ENCODE measurements around the gene ZNF804B.

Gene ZNF804B

DNA sequence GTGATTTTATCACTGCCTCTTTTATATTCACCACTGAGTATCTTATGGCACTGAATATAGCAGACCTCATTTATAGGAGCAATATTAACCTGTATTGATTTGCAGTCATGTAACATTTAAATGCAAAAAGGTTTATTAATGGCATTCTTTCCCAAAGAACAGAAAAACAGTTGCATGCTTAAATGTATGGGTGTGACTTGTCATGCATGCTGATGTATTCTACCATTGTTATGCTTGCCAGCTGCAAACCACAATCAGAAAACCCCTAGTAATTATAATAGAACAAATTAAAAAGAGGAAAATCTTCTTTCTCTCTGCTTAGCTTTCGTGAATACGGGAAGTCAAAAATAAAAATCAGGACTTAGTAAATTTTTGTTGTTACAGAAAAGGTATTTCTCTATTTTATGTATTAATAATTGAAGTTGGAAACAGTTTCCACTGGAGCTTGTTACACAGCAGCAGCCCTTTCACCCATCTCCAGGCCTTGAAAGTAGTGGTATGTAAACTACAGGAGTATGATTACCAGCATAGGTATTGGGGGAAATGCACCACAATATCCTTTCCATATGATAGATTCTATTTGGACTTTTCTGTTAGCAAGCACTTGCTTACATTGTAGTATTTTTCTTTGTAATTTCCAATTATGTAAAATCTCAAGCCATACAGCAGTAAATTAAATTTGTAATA lies 183.5 kb downstream of the ZNF804B start:
- DNase-seq, result no peak
- intact Hi-C loops (cut with DNase I), result no loop called here

DNA sequence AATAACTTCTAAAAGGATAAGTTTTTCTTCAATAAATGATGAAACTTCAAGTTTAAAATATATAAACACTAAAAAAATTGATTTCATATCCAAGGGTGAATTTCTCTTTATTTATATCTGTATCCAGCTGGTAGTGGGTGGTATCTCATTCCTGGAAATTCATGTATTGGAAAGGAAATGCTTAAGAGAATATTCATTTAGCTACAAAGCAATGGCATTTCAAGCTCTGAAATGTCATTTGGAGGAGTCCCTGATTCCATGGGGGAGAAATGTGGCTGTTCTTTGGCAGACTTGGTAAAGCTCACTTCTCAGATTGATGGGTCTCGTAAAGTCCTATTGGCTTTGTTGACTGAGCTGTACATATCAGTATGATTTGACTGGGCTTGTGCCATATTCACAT lies 192.3 kb downstream of the ZNF804B start:
- DNase-seq, result no peak
- intact Hi-C loops (cut with DNase I), result no loop called here

DNA sequence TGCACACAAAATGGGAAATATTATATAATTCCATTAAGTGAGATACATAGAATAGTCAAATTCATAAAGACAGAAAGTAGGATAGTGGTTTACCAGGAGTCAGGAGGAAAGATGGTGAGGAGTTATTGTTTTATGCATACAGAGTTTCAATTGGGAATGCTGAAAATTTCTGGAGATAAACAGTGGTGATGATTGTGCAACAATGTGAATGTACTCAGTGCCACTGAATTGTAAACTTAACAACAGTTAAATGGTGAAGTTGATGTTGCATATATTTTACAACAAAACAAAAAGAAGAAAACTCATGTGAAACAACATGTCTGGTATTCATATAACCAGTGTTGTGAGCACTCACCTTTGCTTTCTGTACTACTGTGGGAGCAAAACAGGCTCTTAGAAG lies 204.9 kb downstream of the ZNF804B start:
- intact Hi-C loops (cut with DNase I), result no loop called here
- DNase-seq, result no peak

DNA sequence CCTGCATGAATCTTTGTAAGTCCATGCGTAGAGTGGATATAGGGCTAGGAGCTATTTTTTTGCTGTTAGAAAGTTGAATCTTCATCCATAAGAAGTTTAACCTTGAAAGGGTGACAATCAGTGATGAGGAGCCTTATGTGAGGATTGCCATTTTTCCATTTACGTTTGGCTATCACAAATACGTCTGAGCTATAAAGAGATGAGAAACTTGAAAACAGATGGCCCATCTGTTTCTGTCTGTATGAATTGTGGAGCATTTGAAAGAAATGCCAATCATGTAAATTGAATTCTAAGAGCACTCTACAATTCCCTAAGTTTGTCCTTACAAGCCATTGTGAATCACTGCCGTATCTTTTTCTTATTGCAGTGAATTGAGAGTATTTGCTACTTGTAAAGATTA lies 205.9 kb downstream of the ZNF804B start:
- DNase-seq, result no peak

DNA sequence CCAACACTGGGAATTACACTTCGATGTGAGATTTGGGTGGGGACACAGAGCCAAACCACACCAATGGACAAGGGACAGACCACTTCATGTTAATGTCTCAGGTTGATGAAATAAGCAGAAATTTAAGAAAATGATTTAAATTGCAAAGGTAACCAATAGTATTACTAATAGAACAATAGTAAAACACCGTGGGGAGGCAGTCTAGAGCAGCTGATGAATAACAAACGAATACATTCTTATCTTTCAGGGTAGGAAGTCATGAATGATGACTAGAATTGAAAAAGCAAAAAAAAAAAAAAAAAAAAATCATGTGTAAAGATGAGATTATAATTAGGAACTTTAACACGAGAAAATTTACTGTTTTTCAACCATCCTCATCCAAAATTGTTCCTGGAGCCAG lies 207.9 kb downstream of the ZNF804B start:
- intact Hi-C loops (cut with DNase I), result no loop called here
- DNase-seq, result no peak

More for the DNA sequence above, 205.9 kb downstream of the ZNF804B start:
- intact Hi-C loops (cut with DNase I), result no loop called here

DNA sequence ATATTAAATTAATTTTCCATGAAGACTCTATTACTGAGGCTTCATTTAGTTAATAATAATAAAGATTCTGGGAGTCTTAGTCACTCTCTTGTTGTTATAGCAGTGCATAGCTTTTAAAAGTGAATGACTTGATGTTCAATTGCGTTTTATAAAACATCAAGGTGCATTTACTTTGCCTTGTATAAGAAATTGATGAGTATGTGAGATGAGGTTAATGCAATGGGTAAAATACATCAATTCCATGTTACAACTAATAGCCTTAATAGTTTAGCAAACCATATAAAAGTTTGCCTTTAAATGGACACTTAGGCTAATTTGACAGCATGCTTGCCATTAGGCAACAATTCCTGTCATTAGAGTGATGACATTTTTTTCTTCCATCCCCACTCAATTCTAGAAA lies 209.7 kb downstream of the ZNF804B start:
- intact Hi-C loops (cut with DNase I), result no loop called here
- DNase-seq, result no peak

DNA sequence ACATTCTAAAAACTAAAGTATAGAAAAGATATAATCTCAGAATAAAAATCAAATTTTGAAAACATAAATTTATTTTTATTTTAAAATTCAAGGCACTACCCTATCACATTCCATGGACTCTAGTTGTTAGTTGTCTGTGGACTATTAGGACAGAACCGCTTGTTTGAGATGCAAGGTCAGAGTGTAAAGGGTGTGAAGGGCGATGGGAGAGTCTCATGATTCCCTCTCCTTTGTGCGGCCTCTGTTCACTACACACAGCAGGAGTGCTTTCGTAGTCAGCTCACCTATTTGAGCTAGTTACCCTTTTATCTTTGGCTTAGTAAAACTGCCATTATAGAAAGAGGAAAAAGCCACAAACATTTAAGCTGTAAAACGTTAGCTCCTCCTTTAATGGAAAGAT lies 225.8 kb downstream of the ZNF804B start:
- DNase-seq, result no peak
- intact Hi-C loops (cut with DNase I), result no loop called here

DNA sequence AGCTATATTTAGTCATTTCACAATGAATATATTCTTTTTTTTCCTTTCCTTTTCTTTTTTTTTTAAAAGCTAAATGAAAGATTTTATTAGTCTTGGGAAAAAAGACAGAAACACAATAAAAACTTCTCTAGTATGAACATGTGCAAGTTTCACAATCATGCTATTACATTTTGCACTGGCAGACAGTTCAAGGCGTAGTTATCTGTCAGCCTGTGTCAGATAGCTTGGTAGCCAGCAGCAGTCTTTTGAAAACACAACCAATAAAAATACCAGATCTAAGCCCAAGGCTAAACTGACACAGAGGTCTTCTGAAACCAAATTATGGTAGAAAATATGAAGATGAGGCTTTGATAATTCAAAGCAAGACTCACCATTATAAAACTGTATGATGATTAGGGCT lies 241.8 kb downstream of the ZNF804B start:
- intact Hi-C loops (cut with DNase I), result no loop called here
- no peak for DNase-seq

DNA sequence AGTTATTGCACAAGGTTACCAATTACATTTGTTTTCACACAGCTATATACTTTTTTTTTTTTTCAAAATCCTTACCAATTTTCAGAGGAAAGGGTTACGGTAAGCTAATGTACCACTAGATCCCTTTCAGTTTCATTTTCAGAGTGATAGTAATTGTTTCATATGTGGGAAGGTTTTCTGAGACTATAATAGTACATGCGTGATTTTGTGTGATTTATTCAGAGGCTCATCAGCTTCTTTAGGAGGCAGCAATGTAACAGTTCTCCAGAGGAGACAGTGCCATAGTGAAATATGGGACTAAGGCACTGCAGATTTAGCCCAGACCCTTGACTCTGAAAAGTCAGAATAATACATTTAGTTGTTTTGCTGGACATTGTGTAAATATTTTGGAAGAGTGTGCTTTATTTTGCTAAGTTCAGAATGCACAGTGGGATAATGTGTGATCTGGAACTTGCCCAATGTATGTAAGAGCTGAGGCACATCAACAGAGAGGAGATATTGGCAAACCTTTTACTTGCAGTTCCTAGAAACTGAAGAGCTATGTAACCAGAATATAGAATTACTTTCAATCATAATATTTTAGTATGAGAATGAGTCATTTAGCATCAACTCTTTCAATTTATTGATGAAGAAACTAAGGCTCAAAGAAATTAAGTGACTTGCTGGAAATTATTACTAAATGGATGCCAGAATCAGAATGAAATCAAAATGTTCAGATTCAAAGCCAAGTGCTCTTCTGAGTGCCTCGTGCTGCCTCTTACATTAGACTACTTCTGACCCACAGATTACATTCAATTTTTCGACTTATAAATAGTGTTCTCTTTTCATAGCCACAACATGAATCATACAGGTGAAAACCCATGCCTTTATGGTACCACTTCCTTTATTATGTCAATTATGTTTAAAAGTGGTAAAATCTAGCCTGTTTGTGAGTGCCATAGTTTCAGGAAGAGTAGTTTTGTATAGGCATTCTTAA lies 243.8 kb downstream of the ZNF804B start:
- no peak for DNase-seq
- intact Hi-C loops (cut with DNase I), result no loop called here

DNA sequence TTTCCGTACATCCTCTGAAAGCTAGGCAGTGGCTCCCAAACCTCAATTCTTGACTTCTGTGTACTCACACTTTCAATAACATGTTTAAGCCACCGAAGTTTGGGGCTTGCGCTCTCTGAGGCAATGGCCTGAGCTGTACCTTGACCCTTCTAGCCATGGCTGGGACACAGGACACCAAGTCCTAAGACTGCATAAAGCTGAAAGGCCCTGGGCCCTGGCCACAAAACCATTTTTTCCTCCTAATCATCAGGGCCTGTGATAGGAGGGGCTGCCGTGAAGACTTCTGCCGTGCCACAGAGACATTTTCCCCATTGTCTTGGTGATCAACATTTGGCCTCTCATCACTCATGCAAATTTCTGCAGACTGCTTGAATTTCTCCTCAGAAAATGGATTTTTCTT lies 252.5 kb downstream of the ZNF804B start:
- no peak for DNase-seq

DNA sequence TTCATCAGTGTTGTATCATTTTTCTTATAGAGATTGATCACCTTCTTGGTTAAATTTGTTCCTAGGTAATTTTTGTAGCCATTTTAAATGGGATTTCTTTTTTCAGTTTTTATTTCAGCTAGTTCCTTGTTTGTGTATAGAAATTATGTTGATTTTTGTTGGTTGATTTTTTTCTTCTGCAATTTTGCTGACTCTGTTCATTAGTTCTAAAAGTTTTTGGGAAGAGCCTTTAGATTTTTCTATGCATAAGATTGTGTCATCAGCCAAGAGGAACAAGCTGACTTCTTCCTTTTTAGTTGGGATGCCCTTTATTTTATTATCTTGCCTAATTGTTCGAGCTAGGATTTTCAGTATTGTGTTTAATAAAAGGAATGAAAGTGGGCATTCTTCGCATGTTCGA lies 258.2 kb downstream of the ZNF804B start:
- intact Hi-C loops (cut with DNase I), result no loop called here
- DNase-seq, result no peak

More for the DNA sequence above, 252.5 kb downstream of the ZNF804B start:
- intact Hi-C loops (cut with DNase I), result no loop called here

DNA sequence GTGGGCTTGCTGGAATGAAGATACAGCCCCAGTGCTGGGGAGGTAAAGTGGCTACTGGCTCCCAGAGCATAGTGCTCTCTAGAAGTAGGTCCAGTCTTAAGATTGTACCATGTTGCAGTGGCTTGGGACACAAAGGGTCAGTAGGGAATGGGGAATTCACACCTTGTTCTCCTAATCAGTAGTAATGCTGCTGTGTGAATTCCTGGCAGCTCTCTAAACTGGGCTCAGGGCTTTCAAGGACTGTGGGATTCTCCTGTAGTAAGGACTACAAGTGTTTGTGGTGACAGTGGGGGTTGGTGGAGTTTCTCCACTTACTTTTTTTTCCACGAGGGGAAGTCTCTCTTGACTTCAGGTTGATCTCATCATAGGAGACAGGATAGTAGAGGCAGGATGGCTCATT lies 262.2 kb downstream of the ZNF804B start:
- intact Hi-C loops (cut with DNase I), result no loop called here
- DNase-seq, result no peak

DNA sequence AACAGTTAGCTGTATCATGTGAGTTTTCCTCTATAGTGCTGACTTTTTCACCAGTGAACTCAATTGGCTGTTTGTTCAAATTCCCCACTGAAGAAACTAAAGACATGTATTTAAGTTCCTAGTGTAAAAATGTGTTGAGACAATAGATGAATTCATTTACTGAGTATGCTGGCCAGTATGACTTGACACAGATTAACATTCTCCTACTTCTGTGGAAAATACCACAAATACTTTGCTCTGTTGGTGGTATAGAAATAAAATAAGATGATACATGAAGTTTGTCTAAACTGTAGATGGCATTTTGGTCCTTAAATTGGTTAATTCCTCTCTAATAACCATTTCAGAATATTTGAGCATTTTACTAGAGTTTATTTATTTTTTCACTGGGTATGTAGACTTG lies 263.7 kb downstream of the ZNF804B start:
- intact Hi-C loops (cut with DNase I), result no loop called here
- no peak for DNase-seq

DNA sequence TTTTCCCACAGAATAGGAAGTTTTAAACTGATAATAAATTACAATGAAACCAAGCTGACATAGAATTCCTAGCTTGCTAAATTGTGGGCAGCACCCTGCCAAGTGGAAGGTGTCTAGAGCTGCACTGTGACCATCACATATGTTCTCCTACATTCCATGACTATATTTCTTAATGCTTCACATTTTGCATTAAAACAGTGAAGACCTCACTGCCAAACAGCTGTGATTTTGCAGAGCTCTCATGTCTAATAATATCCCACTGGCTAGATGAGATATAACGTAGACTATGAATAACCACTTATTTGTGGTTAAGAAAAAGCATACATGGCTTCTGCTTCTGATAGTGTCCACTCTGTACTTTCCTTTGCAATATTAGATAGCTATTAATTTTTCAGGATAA lies 264.4 kb downstream of the ZNF804B start:
- DNase-seq, result no peak
- intact Hi-C loops (cut with DNase I), result no loop called here

DNA sequence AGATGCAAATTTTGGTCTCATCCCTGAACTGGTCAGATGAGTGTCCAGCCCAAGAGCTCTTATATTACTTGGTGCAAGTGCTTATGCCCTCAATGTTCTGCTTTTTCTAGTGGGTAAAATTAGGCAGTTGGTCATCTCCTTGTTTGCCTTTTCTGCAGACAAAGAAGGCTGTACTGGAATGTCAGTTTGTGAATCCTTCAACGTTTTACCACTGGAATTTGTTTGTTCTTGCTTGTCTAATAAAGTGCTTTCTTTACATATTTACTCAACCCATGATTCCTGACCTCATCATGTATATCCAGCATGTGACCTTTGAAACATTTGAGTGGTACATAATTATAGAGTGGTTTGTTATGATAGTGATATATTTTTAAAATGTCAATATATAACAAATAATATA lies 268.3 kb downstream of the ZNF804B start:
- DNase-seq, result no peak
- intact Hi-C loops (cut with DNase I), result no loop called here

DNA sequence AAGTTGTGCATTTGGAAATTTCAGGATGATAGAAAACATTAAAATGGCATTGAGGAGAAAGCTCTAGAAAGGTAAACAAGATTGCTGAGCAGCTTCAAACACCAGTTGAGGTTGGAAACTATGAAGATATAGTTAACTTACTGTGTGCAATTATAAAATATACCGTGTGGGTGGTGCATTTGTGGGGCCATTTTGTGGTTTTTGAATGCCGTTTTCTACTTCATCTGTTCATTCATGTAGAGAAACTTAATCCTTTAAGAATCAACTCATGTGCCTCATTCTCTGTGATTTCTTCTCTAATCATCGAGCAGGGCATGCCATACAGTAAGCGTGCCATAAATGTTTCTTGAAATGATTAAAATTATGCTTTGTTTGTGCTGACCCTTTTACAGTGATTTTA lies 268.8 kb downstream of the ZNF804B start:
- no peak for DNase-seq
- intact Hi-C loops (cut with DNase I), result no loop called here

DNA sequence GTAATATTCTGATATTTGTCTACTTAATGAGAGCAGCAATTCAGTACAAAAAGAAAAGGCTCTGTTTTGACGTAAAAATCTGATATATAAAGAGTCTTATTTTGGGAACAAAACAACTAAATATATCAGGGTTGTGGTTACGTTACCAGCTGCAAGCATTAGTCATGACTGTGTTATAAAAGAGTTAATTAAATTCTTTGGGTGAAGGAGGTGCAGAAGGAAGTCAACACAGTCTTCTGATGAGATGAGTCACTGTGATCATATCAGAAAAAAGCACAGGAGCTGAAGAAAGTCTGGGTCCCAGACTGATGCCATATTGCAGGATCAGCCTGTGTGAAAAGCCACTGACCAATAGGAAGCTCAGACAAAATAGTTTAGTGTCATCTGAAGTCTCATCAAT lies 270.4 kb downstream of the ZNF804B start:
- DNase-seq, result peak in 11 of 42 donors; percentile 4 to 55 (median 12)
- intact Hi-C loops (cut with DNase I), result no loop called here

DNA sequence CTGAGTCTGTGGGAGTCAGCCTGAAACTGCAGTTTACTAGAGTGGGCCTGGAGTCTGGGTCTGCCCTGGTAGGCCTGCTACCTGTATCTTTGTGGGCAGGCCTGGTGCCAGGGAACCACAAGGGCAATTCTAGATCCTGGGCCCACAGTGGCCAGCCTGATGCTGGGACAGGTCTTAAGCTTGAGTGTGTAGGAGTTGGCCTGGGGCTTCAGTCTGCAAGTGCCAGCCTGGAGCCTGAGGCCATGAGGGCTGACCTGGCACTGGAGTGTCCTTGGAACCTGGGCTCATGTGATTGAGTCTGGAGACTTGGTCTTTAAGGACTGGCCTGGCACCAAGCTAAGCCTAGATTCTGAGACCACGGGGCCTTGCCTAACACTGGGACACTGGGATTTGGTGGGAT lies 281.7 kb downstream of the ZNF804B start:
- intact Hi-C loops (cut with DNase I), result no loop called here
- no peak for DNase-seq

DNA sequence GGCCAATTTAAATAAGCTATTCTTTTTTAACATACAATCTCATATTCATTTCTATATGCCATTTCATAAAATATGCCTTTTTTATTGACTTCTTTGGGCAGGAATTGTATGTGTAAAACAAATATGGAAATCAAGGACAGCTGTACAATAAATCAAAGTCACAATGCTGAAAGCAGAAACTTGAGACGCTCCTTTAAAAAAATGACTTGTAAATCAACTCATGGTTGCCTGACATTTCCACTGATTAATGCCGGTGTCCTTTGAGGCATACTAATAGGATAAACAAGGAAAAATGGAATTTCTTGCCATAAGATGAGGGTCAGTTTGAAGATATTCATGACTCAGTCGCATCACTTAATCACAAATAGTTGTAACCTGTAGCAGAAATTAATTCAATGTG lies 283.4 kb downstream of the ZNF804B start:
- intact Hi-C loops (cut with DNase I), result no loop called here
- no peak for DNase-seq

DNA sequence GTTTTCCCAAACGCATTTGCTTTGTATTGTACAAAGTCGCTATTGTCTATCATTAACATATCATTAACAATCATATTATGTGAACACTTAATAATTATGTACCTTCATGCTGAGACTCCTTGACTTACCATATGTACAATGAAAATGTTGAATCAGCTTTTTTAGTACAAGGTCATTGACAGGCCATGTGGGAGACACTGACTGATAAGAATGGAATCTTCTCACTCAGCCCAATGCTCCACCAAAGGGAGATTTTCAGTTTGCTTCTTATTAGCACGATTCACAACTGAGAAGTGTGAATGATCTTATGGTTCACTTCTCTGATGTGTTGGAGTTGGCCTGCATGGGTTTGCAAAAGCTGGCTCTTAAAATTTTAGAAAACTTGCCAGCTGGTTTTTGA lies 289.5 kb downstream of the ZNF804B start:
- DNase-seq, result no peak
- intact Hi-C loops (cut with DNase I), result no loop called here

DNA sequence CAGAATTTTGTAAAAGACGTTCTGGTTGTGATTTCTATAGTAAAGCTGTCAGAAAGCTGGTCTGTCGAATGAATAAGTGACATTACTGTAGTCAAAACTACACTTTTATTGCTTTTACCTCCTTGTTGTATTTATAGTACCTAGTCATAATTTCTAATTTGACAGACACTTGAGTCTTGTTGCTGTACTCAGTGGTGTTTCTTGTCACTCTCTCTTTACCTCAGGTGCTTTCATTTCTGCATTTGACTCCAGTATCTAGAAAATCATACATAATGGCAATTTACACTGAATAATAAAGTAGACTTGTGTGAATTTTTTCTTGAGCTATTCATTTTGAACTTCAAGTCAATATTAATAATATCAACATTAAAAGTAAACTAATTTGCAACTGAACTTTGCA lies 293.6 kb downstream of the ZNF804B start:
- no peak for DNase-seq
- intact Hi-C loops (cut with DNase I), result no loop called here

Data from head of caudate nucleus (tissue), 42 donors.